Embryonic facial prominence (tissue), 1 donor: Measurements from ENCODE around the gene PPT2.
"Not testable (repeated sequence)": the region's sequence is repeated elsewhere in the genome, so short reads cannot be mapped to it uniquely, and the experiment has no call there.

Source experiments
- DNase-seq: peaks from one replicate; pipeline ENCODE4 v3.0.0-alpha.2; 2016; ENCODE audit errors: extremely low spot score

Gene PPT2

GRCh38 chr6:32210191-32210601, 56.3 kb downstream of the PPT2 start:
- no peak for DNase-seq

- DNase-seq, result not testable (repeated sequence)
These were observed 57.5 kb downstream of the PPT2 start for GRCh38 chr6:32211432-32211831.

DNA sequence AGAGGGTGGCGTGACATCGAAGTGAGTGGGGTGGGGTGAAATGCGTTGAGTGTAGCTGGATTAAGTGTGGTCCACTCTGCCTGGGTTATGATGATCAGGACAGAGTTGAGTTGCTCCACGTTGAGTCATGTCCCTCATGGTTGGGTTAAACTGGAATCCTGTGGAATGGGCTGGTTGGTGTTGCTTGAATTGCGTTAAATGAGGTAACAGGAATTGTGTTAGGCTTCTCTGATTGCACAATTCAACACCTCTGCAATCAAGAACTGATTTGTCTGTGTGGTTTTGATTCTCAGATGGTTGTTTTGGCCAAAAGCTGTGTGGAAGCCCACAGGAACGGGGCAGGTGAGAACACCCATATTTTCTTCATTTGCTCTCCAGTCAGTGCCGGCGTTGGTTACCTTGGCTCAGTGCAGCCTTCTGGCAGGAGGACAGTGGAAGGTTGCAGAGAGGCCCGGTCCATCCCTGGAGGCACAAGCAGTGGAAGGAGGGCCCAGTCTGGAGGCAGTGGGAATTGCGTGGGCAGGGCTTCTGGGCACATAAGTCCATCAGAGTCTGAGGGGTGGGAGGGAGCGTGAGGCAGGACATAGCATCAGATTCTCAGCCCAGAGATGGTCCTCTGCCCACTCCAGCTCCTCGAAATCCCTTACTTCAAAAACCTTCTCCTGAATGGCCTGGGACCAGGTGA, 58.3 kb downstream of the PPT2 start:
- DNase-seq, result no peak
